GM12873 (cell line): ENCODE measurements around the gene GRB14.

Source experiments
- TF ChIP-seq, protein P1 (sequence below): IDR thresholded peaks from 2 replicates; pipeline ENCODE4 v1.5.1; 2012; ENCODE audit warnings: low read depth, mild to moderate bottlenecking, moderate library complexity, low read length, control low read depth; ENCODE audit not compliant: insufficient read depth; ENCODE audit errors: missing control alignments

Gene GRB14

DNA sequence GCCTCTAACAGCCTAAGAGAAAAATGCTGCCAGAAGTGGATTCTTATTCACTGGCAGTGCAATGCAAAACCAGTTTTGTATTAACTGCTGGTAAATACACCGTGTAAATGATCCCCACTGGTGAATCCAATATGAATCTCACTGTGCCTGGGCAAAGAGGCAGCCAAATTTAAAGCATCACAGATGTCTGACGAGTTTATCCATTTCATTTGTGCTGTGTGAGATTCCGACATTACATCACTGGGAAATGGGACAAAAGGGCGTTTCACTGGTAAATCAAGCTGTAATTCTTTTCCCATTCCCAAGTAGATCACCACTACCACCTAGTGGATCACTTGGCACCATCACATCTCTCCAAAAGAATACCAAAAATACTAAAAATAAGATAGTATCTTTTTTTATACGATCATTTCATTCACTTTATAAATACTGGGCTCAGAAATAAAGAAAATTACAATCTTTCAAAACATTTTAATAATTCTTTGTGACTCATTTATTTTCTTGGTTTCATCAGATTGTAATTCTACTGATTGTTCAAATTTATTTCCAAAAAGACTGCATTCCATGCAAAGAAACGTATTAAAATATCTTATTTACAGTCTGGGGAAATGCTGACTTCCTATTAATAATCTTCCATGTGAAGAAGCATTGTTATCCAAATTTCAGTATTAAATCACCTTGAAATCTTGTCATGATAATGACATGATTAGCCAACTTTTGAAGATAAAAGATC is 125.6 kb downstream of the GRB14 start:
- TF ChIP-seq, protein P1, sequence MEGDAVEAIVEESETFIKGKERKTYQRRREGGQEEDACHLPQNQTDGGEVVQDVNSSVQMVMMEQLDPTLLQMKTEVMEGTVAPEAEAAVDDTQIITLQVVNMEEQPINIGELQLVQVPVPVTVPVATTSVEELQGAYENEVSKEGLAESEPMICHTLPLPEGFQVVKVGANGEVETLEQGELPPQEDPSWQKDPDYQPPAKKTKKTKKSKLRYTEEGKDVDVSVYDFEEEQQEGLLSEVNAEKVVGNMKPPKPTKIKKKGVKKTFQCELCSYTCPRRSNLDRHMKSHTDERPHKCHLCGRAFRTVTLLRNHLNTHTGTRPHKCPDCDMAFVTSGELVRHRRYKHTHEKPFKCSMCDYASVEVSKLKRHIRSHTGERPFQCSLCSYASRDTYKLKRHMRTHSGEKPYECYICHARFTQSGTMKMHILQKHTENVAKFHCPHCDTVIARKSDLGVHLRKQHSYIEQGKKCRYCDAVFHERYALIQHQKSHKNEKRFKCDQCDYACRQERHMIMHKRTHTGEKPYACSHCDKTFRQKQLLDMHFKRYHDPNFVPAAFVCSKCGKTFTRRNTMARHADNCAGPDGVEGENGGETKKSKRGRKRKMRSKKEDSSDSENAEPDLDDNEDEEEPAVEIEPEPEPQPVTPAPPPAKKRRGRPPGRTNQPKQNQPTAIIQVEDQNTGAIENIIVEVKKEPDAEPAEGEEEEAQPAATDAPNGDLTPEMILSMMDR = peak; percentile 27

DNA sequence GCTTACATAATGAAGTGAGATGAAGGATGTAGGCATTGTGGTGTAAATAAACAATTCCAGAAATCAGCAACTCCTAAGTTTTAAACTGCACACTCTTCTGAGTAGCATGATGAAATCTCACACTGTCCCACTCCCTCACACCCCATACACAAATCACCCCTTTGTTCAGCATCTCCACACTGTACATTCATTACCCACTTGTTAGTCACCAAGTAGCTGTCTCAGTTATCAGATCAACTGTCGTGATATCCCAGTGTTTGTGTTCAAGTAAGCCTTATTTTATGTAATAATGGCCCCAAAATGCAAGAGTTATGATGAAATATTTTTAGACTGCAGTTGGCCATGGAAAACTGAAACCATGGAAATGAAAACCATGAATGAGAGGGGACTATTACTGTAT is 135.7 kb downstream of the GRB14 start:
- TF ChIP-seq, protein P1 = no peak

DNA sequence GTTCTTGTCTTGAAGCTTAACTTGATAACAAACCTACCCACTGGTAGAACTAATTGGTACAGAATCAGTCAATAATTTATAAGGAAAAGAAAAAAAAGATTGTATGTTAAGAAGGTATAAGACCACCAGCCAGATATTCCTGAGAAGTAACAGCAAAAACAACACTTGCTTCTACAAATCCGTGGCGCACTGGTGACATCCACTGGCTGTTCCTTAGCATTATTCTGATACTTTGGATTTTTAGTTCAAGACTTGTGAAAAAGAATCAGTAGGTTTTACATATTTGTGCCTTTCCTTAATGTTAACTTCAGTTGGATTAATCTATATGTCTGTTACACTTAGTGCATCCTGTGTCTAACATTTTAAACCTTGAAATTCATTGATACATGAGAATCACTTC is 141.8 kb downstream of the GRB14 start:
- TF ChIP-seq, protein P1 = peak; percentile 3

DNA sequence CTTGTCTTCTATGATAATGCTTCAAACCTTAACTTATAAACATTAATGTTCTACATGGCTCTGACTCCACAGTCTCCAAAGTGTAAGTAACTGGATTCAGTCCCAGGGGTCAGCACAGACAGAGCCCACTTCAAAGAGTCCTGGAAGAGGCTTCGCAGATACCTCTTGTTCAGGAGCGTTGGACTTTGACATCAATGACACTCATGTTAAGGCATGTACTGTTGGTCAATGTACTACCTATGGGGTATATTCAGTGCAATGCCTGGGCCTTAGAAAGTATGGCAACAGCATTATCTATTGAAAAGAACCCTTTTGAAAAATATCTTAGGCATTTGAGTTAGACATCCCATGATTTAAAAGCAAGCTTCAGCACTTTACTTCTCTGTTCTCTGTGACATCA is 143.1 kb downstream of the GRB14 start:
- TF ChIP-seq, protein P1 = no peak

DNA sequence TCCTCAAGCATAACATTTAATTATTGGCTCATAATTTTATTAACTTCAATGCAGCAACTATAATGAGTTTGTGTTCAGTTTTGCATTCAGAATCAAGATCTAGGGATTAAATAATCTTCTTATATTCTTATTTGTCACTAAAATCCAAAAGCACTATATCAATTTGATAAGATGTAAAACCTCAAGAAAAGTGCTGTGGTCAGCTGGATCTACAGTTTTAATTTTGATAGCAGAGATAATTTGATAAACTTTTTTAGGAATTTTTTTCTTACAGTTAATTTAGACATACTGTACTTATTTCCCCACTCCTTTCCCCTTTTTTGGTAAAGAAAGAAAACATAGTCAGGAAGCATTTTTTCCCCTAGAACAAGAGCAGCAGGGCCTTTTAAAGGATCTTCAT is 146.4 kb downstream of the GRB14 start:
- TF ChIP-seq, protein P1 = no peak

DNA sequence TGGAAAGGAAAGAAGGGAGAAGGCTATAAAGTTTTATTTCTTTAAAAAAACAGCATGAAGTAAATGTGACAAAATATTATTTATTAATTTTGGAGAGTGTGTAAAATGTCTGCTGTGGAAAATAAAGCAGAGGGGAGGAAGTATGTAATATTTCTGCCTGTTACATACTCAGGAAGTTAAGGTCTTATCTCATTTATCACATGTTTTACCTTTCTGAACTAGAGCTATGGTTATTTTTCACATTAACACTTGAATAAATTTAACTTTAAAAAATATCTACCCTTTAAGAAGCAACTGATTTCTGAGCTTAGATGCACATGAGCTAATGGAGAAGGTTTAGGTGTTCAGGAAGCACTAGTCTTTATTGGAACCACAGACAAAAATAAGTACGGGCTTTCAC is 148.3 kb downstream of the GRB14 start:
- TF ChIP-seq, protein P1 = no peak

DNA sequence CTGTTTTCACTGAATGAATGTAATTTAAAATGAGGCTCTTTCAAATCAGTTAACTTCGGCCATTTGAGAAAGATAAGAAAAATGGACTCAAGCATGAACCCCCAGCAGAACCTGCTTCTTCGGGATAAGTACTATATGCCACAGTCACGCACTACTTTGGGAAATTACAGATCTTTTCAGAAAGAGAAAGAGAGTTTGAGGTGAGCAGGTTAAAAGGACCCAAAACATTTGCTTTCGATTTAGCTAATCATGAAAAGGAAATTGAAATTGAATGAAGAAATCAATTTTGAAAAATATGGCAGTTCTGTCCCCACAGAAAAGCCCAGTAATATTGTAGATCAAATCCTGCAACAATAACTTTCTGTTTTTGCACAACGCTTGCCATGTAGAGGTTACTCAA is 156.9 kb downstream of the GRB14 start:
- TF ChIP-seq, protein P1 = no peak
